Measurements from ENCODE around the gene FRMPD4. TPM values are rescaled to one million over a fixed set of nuclear protein-coding genes. Genes with fewer than 3 reads are reported as not detected.
"Not testable (repeated sequence)": the region's sequence is repeated elsewhere in the genome, so short reads cannot be mapped to it uniquely, and the experiment has no call there.

FRMPD4 gene
- total RNA-seq, 1 donor from 2014 or later: 1.7 TPM

GRCh38 chrX:12162420-12162819 lies 24.1 kb downstream of the FRMPD4 start:
- TF ChIP-seq, protein P1, sequence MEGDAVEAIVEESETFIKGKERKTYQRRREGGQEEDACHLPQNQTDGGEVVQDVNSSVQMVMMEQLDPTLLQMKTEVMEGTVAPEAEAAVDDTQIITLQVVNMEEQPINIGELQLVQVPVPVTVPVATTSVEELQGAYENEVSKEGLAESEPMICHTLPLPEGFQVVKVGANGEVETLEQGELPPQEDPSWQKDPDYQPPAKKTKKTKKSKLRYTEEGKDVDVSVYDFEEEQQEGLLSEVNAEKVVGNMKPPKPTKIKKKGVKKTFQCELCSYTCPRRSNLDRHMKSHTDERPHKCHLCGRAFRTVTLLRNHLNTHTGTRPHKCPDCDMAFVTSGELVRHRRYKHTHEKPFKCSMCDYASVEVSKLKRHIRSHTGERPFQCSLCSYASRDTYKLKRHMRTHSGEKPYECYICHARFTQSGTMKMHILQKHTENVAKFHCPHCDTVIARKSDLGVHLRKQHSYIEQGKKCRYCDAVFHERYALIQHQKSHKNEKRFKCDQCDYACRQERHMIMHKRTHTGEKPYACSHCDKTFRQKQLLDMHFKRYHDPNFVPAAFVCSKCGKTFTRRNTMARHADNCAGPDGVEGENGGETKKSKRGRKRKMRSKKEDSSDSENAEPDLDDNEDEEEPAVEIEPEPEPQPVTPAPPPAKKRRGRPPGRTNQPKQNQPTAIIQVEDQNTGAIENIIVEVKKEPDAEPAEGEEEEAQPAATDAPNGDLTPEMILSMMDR (IDR thresholded peaks at IDR 0.05): no peak
- no peak for DNase-seq (ENCODE audit: extremely low spot score, unreplicated experiment)
- Mint-ChIP-seq H3K36me3 (ENCODE audit: unreplicated experiment) (no peaks in the 10 kb centered on the region), H3K27me3 (ENCODE audit: unreplicated experiment) (no peaks in the 10 kb centered on the region), H3K9me3 (ENCODE audit: unreplicated experiment) (no peaks in the 10 kb centered on the region), H3K4me1 (ENCODE audit: unreplicated experiment) (peaks cover 6% of the 10 kb centered on the region), H3K27ac (ENCODE audit: unreplicated experiment) (no peak overlapping the region), H3K4me3 (ENCODE audit: unreplicated experiment) (no peak overlapping the region)

GRCh38 chrX:12164180-12164579 lies 25.9 kb downstream of the FRMPD4 start:
- DNase-seq (ENCODE audit: extremely low spot score, unreplicated experiment); H3K27ac Mint-ChIP-seq (ENCODE audit: unreplicated experiment); H3K4me3 Mint-ChIP-seq (ENCODE audit: unreplicated experiment); H3K27me3 Mint-ChIP-seq (ENCODE audit: unreplicated experiment); H3K36me3 Mint-ChIP-seq (ENCODE audit: unreplicated experiment); H3K4me1 Mint-ChIP-seq (ENCODE audit: unreplicated experiment); H3K9me3 Mint-ChIP-seq (ENCODE audit: unreplicated experiment): not testable (repeated sequence)

GRCh38 chrX:12170755-12171154 lies 32.5 kb downstream of the FRMPD4 start:
- TF ChIP-seq, protein P1 (IDR thresholded peaks at IDR 0.05): no peak
- H3K27me3 Mint-ChIP-seq (ENCODE audit: unreplicated experiment): no peaks in the 10 kb centered on the region
- H3K36me3 Mint-ChIP-seq (ENCODE audit: unreplicated experiment): no peaks in the 10 kb centered on the region
- no peak overlapping the region for H3K4me3 Mint-ChIP-seq (ENCODE audit: unreplicated experiment)
- H3K4me1 Mint-ChIP-seq (ENCODE audit: unreplicated experiment): no peaks in the 10 kb centered on the region
- no peaks in the 10 kb centered on the region for H3K9me3 Mint-ChIP-seq (ENCODE audit: unreplicated experiment)
- H3K27ac Mint-ChIP-seq (ENCODE audit: unreplicated experiment): no peak overlapping the region
- no peak for DNase-seq (ENCODE audit: extremely low spot score, unreplicated experiment)

DNA sequence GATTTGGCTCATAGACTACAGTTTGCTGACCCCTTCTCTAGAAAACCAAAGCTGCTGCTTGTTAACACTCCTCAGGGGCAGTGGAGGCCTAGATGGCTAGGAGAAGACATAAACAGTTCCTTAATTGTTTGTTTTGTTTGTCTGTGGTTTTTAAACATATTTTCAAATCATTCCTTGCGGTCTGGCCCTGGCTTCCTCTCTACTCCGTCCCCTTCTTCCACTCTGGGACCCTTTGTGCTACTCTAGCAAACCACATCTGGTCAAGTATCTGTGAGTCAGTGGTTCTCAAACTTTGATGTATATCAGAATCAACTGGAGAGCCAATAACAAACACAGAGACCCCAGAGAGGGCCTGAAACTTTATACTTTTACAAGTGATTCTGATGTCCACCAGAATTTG lies 36.1 kb downstream of the FRMPD4 start:
- Mint-ChIP-seq H3K4me3 (ENCODE audit: unreplicated experiment) (no peak overlapping the region), H3K36me3 (ENCODE audit: unreplicated experiment) (no peaks in the 10 kb centered on the region), H3K27ac (ENCODE audit: unreplicated experiment) (no peak overlapping the region), H3K4me1 (ENCODE audit: unreplicated experiment) (no peaks in the 10 kb centered on the region), H3K27me3 (ENCODE audit: unreplicated experiment) (no peaks in the 10 kb centered on the region), H3K9me3 (ENCODE audit: unreplicated experiment) (no peaks in the 10 kb centered on the region)
- DNase-seq (ENCODE audit: extremely low spot score, unreplicated experiment): no peak
- TF ChIP-seq, protein P1 (IDR thresholded peaks at IDR 0.05): no peak

DNA sequence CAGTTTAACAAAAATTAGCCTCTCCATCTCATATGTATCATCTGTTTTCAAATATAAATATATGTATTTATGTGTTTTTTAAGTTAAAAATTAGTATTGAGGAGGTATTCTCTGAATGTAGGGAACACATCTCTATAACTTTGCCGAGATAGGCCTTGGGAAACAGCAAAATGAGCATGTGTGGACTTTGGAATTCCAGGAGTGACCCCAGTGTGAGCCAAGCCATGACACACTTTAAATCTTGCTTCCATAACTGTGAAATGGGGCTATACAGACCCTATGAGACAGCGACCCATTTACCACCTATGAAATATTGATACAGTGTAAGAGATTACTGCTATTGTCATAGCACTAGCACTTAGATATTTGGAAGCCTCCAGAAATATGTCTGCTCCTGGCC lies 58.8 kb downstream of the FRMPD4 start:
- Mint-ChIP-seq H3K36me3 (ENCODE audit: unreplicated experiment) (no peaks in the 10 kb centered on the region), H3K27me3 (ENCODE audit: unreplicated experiment) (no peaks in the 10 kb centered on the region), H3K27ac (ENCODE audit: unreplicated experiment) (no peak overlapping the region), H3K4me1 (ENCODE audit: unreplicated experiment) (peaks cover 3% of the 10 kb centered on the region), H3K9me3 (ENCODE audit: unreplicated experiment) (no peaks in the 10 kb centered on the region), H3K4me3 (ENCODE audit: unreplicated experiment) (no peak overlapping the region)
- no peak for DNase-seq (ENCODE audit: extremely low spot score, unreplicated experiment)
- TF ChIP-seq, protein P1 (IDR thresholded peaks at IDR 0.05): no peak

GRCh38 chrX:12206413-12206812 lies 68.1 kb downstream of the FRMPD4 start:
- Mint-ChIP-seq H3K36me3 (ENCODE audit: unreplicated experiment) (no peaks in the 10 kb centered on the region), H3K4me1 (ENCODE audit: unreplicated experiment) (peaks cover 10% of the 10 kb centered on the region), H3K4me3 (ENCODE audit: unreplicated experiment) (no peak overlapping the region), H3K27ac (ENCODE audit: unreplicated experiment) (no peak overlapping the region), H3K27me3 (ENCODE audit: unreplicated experiment) (no peaks in the 10 kb centered on the region), H3K9me3 (ENCODE audit: unreplicated experiment) (peaks cover 17% of the 10 kb centered on the region)
- TF ChIP-seq, protein P1 (IDR thresholded peaks at IDR 0.05): no peak
- DNase-seq (ENCODE audit: extremely low spot score, unreplicated experiment): no peak

Measured in osteocyte (in vitro differentiated cells).